Measurements from ENCODE around the gene MTHFD2L.

Gene MTHFD2L

DNA sequence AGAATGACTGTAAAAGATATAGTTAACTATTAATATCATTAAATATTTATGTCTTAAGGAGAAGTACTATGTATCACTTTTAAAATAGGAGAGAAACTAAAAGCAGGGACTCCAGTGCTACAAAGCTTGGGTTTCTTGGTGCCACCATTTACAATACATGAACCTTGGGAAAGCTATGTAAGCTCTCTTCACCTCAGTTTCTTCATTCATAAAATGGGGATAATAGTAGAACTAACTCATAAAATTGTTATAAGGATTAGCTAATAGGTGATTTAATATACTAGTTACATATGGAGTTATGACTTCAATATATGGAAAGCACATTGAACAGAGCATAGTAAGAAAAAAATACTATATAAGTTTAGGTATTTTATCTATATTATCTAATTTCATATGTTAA, 174.0 kb downstream of the MTHFD2L start:
- ATAC-seq (ENCODE audit: low read depth) (no peak), DNase-seq (ENCODE audit: low spot score) (no peak)
- Histone ChIP-seq H3K27ac (ENCODE audit: poor library complexity, severe bottlenecking) (no peak overlapping the region), H3K4me1 (ENCODE audit: insufficient read depth, poor library complexity, severe bottlenecking) (peaks cover 22% of the 10 kb centered on the region), H3K4me3 (ENCODE audit: severe bottlenecking) (no peak overlapping the region), H3K36me3 (ENCODE audit: low read depth) (0 out of 2 replicates have a peak, but pooled peaks cover under 1% of the 10 kb centered on the region), H3K27me3 (ENCODE audit: insufficient read depth, poor library complexity, severe bottlenecking) (no peaks in the 10 kb centered on the region), H3K9me3 (ENCODE audit: severe bottlenecking) (no peaks in the 10 kb centered on the region)
- TF ChIP-seq, protein P1, sequence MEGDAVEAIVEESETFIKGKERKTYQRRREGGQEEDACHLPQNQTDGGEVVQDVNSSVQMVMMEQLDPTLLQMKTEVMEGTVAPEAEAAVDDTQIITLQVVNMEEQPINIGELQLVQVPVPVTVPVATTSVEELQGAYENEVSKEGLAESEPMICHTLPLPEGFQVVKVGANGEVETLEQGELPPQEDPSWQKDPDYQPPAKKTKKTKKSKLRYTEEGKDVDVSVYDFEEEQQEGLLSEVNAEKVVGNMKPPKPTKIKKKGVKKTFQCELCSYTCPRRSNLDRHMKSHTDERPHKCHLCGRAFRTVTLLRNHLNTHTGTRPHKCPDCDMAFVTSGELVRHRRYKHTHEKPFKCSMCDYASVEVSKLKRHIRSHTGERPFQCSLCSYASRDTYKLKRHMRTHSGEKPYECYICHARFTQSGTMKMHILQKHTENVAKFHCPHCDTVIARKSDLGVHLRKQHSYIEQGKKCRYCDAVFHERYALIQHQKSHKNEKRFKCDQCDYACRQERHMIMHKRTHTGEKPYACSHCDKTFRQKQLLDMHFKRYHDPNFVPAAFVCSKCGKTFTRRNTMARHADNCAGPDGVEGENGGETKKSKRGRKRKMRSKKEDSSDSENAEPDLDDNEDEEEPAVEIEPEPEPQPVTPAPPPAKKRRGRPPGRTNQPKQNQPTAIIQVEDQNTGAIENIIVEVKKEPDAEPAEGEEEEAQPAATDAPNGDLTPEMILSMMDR (IDR thresholded peaks at IDR 0.05; ENCODE audit: poor library complexity, severe bottlenecking), result no peak

DNA sequence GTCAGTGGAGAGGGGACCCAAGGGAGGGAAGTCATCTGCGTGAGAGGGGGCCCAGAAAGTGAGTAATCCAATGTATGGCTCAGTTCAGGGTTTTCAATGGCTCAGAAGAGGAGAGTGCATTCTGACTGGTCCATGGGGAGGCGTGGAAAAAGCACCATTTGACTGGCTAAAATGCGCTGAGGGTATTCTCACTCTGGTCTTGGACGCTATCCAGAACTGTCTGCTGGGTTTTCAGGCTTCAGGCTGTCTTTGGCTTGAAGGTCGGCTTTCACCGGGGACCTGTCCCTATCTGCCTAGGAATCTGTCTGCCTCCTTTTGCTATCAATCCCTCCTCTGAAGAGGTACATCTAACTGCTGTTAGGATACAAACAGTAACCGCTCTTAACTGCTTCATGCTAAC, 176.7 kb downstream of the MTHFD2L start:
- Histone ChIP-seq H3K36me3 (ENCODE audit: low read depth) (no peaks in the 10 kb centered on the region; the same call in 1 of the 2 replicates), H3K27me3 (ENCODE audit: insufficient read depth, poor library complexity, severe bottlenecking) (no peaks in the 10 kb centered on the region), H3K9me3 (ENCODE audit: severe bottlenecking) (no peaks in the 10 kb centered on the region), H3K27ac (ENCODE audit: poor library complexity, severe bottlenecking) (no peak overlapping the region), H3K4me3 (ENCODE audit: severe bottlenecking) (no peak overlapping the region), H3K4me1 (ENCODE audit: insufficient read depth, poor library complexity, severe bottlenecking) (peaks cover 6% of the 10 kb centered on the region)
- DNase-seq (ENCODE audit: low spot score), result no peak
- TF ChIP-seq, protein P1 (IDR thresholded peaks at IDR 0.05; ENCODE audit: poor library complexity, severe bottlenecking), result no peak
- no peak for ATAC-seq (ENCODE audit: low read depth)

DNA sequence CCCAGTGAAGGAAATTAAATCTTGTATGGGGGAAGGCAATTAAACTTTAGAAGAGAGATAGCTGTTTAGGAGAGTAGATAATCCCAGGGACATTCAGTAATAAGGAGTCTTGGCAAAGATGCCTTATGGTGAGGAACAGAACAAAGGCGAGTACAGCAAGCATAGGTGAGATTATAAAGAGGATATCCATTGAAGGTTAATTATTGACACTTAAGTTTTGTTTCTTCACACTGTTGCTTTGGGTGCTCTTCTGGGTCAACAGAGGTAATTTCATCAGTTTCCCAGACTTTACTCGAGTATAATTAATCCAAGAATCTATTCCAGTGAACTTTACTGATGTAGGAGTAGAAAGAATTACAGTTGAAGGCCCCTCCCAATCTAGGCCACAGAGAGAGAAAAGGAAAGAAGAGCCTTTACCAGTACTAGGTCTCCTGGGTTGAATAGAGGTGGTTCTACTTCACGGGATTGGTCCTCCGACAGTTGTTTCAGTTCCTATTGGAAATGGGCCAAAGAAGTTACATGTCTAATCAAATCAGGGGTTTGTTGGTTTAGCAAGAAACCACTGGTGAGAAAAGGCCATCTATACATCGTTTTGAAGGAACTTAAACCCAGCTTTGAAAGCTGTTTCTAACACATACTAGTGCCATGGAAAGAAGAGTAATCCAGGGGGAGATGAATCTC, 177.6 kb downstream of the MTHFD2L start:
- Histone ChIP-seq H3K9me3 (ENCODE audit: severe bottlenecking) (no peaks in the 10 kb centered on the region), H3K27ac (ENCODE audit: poor library complexity, severe bottlenecking) (no peak overlapping the region), H3K36me3 (ENCODE audit: low read depth) (no peaks in the 10 kb centered on the region; the same call in 1 of the 2 replicates), H3K27me3 (ENCODE audit: insufficient read depth, poor library complexity, severe bottlenecking) (no peaks in the 10 kb centered on the region), H3K4me3 (ENCODE audit: severe bottlenecking) (no peak overlapping the region), H3K4me1 (ENCODE audit: insufficient read depth, poor library complexity, severe bottlenecking) (peaks cover under 1% of the 10 kb centered on the region)
- TF ChIP-seq, protein P1 (IDR thresholded peaks at IDR 0.05; ENCODE audit: poor library complexity, severe bottlenecking), result no peak
- ATAC-seq (ENCODE audit: low read depth) (no peak), DNase-seq (ENCODE audit: low spot score) (no peak)

DNA sequence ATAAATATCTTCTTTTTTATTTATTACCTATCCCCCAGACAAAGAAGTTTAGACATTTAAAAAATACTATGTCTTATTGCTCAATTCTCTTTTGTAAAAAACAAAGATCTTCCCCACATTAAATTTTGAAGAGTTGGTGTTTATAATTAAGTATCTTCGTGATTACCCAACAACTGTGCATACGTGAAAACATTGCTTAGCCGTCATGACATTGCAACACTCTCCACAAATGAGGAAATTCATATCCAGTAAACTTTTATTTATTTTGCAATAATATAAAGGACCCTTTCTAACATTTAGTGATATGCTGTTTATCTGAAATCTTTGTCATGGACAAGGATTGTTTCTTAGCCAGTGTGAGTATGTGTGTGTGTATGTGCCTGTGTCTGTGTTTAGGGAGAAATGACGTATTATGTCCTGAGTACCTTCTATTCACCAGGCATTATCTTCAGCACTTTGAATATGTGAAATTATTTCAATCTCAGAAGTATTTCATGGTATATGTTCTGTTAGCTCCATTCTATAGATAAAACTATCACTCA, 180.9 kb downstream of the MTHFD2L start:
- no peak for ATAC-seq (ENCODE audit: low read depth)

More for the DNA sequence above, 180.9 kb downstream of the MTHFD2L start:
- DNase-seq (ENCODE audit: low spot score), result no peak
- H3K36me3 ChIP-seq (ENCODE audit: low read depth), result no peaks in the 10 kb centered on the region; the same call in 1 of the 2 replicates
- TF ChIP-seq, protein P1 (IDR thresholded peaks at IDR 0.05; ENCODE audit: poor library complexity, severe bottlenecking), result no peak
- no peaks in the 10 kb centered on the region for H3K27me3 ChIP-seq (ENCODE audit: insufficient read depth, poor library complexity, severe bottlenecking)
- no peak overlapping the region for H3K27ac ChIP-seq (ENCODE audit: poor library complexity, severe bottlenecking)
- no peaks in the 10 kb centered on the region for H3K4me1 ChIP-seq (ENCODE audit: insufficient read depth, poor library complexity, severe bottlenecking)
- no peaks in the 10 kb centered on the region for H3K9me3 ChIP-seq (ENCODE audit: severe bottlenecking)
- no peak overlapping the region for H3K4me3 ChIP-seq (ENCODE audit: severe bottlenecking)
